Activated naive CD4-positive, alpha-beta T cell treated with anti-CD3 and anti-CD28 coated beads, Interleukin-2, amount 50 U/mL, for 24 hours (primary cell): ENCODE measurements around the gene TRAPPC10.

Source experiments
- H3K27ac Mint-ChIP-seq: one replicate; pipeline ENCODE4 v1.8.0; 2021; ENCODE audit warnings: mild to moderate bottlenecking, mixed read lengths
- H3K27me3 Mint-ChIP-seq: one replicate; pipeline ENCODE4 v1.8.0; 2021; ENCODE audit warnings: mixed read lengths
- H3K36me3 Mint-ChIP-seq: one replicate; pipeline ENCODE4 v1.8.0; 2021; ENCODE audit warnings: mixed read lengths
- H3K4me1 Mint-ChIP-seq: one replicate; pipeline ENCODE4 v1.8.0; 2021; ENCODE audit warnings: mixed read lengths
- H3K4me3 Mint-ChIP-seq: one replicate; pipeline ENCODE4 v1.8.0; 2021; ENCODE audit warnings: mild to moderate bottlenecking, mixed read lengths
- H3K9me3 Mint-ChIP-seq: one replicate; pipeline ENCODE4 v1.8.0; 2021; ENCODE audit warnings: mixed read lengths

The TRAPPC10 gene

GRCh38 chr21:43978060-43978459 is 34.0 kb upstream of the TRAPPC10 start:
- Mint-ChIP-seq H3K36me3 (no peaks in the 10 kb centered on the region), H3K27ac (no peak overlapping the region), H3K4me1 (peaks cover 6% of the 10 kb centered on the region), H3K27me3 (no peaks in the 10 kb centered on the region), H3K9me3 (no peaks in the 10 kb centered on the region), H3K4me3 (no peak overlapping the region)

GRCh38 chr21:43979654-43980053 is 32.5 kb upstream of the TRAPPC10 start:
- Mint-ChIP-seq H3K27ac (no peak overlapping the region), H3K27me3 (no peaks in the 10 kb centered on the region), H3K4me1 (peaks cover 10% of the 10 kb centered on the region), H3K4me3 (no peak overlapping the region), H3K36me3 (no peaks in the 10 kb centered on the region), H3K9me3 (no peaks in the 10 kb centered on the region)

- no peak overlapping the region for H3K4me3 Mint-ChIP-seq
- no peak overlapping the region for H3K27ac Mint-ChIP-seq
- no peaks in the 10 kb centered on the region for H3K36me3 Mint-ChIP-seq
- no peaks in the 10 kb centered on the region for H3K27me3 Mint-ChIP-seq
- peaks cover 18% of the 10 kb centered on the region for H3K4me1 Mint-ChIP-seq
- no peaks in the 10 kb centered on the region for H3K9me3 Mint-ChIP-seq
These were observed 30.8 kb upstream of the TRAPPC10 start for GRCh38 chr21:43981151-43981870.

GRCh38 chr21:43981871-43982210 is 30.3 kb upstream of the TRAPPC10 start:
- Mint-ChIP-seq H3K4me1 (peaks cover 23% of the 10 kb centered on the region), H3K27me3 (no peaks in the 10 kb centered on the region), H3K27ac (no peak overlapping the region), H3K4me3 (no peak overlapping the region), H3K9me3 (no peaks in the 10 kb centered on the region), H3K36me3 (no peaks in the 10 kb centered on the region)

- no peaks in the 10 kb centered on the region for H3K36me3 Mint-ChIP-seq
- no peaks in the 10 kb centered on the region for H3K27me3 Mint-ChIP-seq
- no peaks in the 10 kb centered on the region for H3K9me3 Mint-ChIP-seq
- no peak overlapping the region for H3K4me3 Mint-ChIP-seq
- H3K4me1 Mint-ChIP-seq: peaks cover 23% of the 10 kb centered on the region
- H3K27ac Mint-ChIP-seq: no peak overlapping the region
These were observed 29.5 kb upstream of the TRAPPC10 start for GRCh38 chr21:43982489-43983078.

- Mint-ChIP-seq H3K9me3 (no peaks in the 10 kb centered on the region), H3K36me3 (no peaks in the 10 kb centered on the region), H3K27me3 (no peaks in the 10 kb centered on the region), H3K27ac (no peak overlapping the region), H3K4me1 (peaks cover 23% of the 10 kb centered on the region), H3K4me3 (no peak overlapping the region)
These were observed 28.7 kb upstream of the TRAPPC10 start for GRCh38 chr21:43983390-43983789.

- Mint-ChIP-seq H3K27ac (no peak overlapping the region), H3K9me3 (no peaks in the 10 kb centered on the region), H3K4me1 (peaks cover 23% of the 10 kb centered on the region), H3K27me3 (no peaks in the 10 kb centered on the region), H3K4me3 (no peak overlapping the region), H3K36me3 (no peaks in the 10 kb centered on the region)
These were observed 28.2 kb upstream of the TRAPPC10 start for GRCh38 chr21:43983860-43984420.

GRCh38 chr21:43984905-43985689 is 27.0 kb upstream of the TRAPPC10 start:
- no peaks in the 10 kb centered on the region for H3K9me3 Mint-ChIP-seq
- H3K4me1 Mint-ChIP-seq: peaks cover 23% of the 10 kb centered on the region
- no peaks in the 10 kb centered on the region for H3K27me3 Mint-ChIP-seq
- no peaks in the 10 kb centered on the region for H3K36me3 Mint-ChIP-seq
- H3K27ac Mint-ChIP-seq: peak overlapping the region; percentile 48
- H3K4me3 Mint-ChIP-seq: no peak overlapping the region

- peak overlapping the region; percentile 74 for H3K27ac Mint-ChIP-seq
- H3K4me3 Mint-ChIP-seq: no peak overlapping the region
- H3K27me3 Mint-ChIP-seq: no peaks in the 10 kb centered on the region
- H3K9me3 Mint-ChIP-seq: no peaks in the 10 kb centered on the region
- no peaks in the 10 kb centered on the region for H3K36me3 Mint-ChIP-seq
- peaks cover 23% of the 10 kb centered on the region for H3K4me1 Mint-ChIP-seq
These were observed 26.3 kb upstream of the TRAPPC10 start for GRCh38 chr21:43985690-43986251.

GRCh38 chr21:43986544-43987451 is 25.3 kb upstream of the TRAPPC10 start:
- Mint-ChIP-seq H3K9me3 (no peaks in the 10 kb centered on the region), H3K36me3 (no peaks in the 10 kb centered on the region), H3K27ac (no peak overlapping the region), H3K27me3 (no peaks in the 10 kb centered on the region), H3K4me3 (no peak overlapping the region), H3K4me1 (peaks cover 23% of the 10 kb centered on the region)

- Mint-ChIP-seq H3K36me3 (no peaks in the 10 kb centered on the region), H3K27me3 (no peaks in the 10 kb centered on the region), H3K4me1 (peaks cover 23% of the 10 kb centered on the region)
These were observed 24.6 kb upstream of the TRAPPC10 start for GRCh38 chr21:43987509-43987908.

GRCh38 chr21:43988016-43988415 is 24.1 kb upstream of the TRAPPC10 start:
- no peaks in the 10 kb centered on the region for H3K36me3 Mint-ChIP-seq
- no peaks in the 10 kb centered on the region for H3K9me3 Mint-ChIP-seq
- H3K4me3 Mint-ChIP-seq: no peak overlapping the region
- H3K27ac Mint-ChIP-seq: no peak overlapping the region
- H3K4me1 Mint-ChIP-seq: peaks cover 23% of the 10 kb centered on the region
- no peaks in the 10 kb centered on the region for H3K27me3 Mint-ChIP-seq

More at GRCh38 chr21:43987509-43987908, 24.6 kb upstream of the TRAPPC10 start:
- Mint-ChIP-seq H3K27ac (no peak overlapping the region), H3K9me3 (no peaks in the 10 kb centered on the region), H3K4me3 (no peak overlapping the region)

- H3K4me1 Mint-ChIP-seq: peaks cover 23% of the 10 kb centered on the region
- H3K27me3 Mint-ChIP-seq: no peaks in the 10 kb centered on the region
These were observed 23.4 kb upstream of the TRAPPC10 start for GRCh38 chr21:43988506-43989230.

GRCh38 chr21:43989401-43989800 is 22.7 kb upstream of the TRAPPC10 start:
- Mint-ChIP-seq H3K4me3 (no peak overlapping the region), H3K4me1 (peaks cover 19% of the 10 kb centered on the region), H3K27me3 (no peaks in the 10 kb centered on the region), H3K36me3 (no peaks in the 10 kb centered on the region), H3K9me3 (no peaks in the 10 kb centered on the region), H3K27ac (no peak overlapping the region)

More at GRCh38 chr21:43988506-43989230, 23.4 kb upstream of the TRAPPC10 start:
- Mint-ChIP-seq H3K9me3 (no peaks in the 10 kb centered on the region), H3K27ac (no peak overlapping the region), H3K4me3 (no peak overlapping the region), H3K36me3 (no peaks in the 10 kb centered on the region)
